ENCODE data around the gene KRTAP4-9.
"Not testable (repeated sequence)": the region's sequence is repeated elsewhere in the genome, so short reads cannot be mapped to it uniquely, and the experiment has no call there.

KRTAP4-9 gene

DNA sequence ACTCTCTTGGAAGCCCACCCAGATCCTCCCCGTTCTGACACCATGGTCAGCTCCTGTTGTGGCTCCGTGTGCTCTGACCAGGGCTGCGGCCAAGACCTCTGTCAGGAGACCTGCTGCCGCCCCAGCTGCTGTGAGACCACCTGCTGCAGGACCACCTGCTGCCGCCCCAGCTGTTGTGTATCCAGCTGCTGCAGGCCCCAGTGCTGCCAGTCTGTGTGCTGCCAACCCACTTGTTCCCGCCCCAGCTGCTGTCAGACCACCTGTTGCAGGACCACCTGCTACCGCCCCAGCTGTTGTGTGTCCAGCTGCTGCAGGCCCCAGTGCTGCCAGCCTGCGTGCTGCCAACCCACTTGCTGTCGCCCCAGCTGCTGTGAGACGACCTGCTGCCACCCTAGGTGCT is at the start of gene KRTAP4-9:
TSS of gene KRTAP4-9 (plus strand) at position 43 of the 400 bp plus-strand sequence. CDS start at position 43, 0 bp downstream.
- not testable (repeated sequence) for DNase-seq (ENCODE audit: low spot score)

DNA sequence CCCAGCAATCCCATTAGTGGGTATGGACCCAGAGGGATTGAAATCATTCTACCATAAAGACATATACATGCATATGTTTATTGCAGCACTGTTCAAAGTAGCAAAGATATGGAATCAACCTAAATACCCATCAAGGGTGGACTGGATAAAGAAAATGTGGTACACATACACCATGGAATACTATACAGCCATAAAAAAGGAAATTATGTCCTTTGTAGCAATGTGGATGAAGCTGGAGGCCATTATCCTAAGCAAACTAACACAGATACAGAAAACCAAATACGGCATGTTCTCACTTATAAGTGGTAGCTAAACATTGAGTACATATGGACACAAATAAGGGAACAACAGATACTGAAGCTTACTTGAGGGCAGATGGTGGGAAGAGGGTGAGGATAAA is 47.6 kb upstream of the KRTAP4-9 start:
- no peak for DNase-seq (ENCODE audit: low spot score)

DNA sequence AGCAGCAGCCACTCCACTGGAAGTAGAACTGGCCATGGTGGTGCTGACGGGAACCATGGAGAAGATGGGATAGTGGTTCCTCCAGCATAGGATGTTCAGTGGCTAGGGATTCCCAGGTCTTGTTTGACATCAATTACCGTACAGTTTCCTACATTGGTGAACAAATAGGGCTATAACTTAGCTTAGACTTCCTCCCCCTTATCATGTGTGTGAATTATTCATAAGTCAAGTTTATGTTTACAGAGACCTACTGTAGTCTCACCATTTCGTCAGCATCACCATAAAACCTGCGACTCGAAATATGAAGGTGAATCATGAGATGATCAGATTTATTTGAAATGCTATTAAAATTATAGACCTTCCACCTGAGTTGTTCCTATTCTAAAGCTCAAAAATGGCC is 46.4 kb upstream of the KRTAP4-9 start:
- no peak for DNase-seq (ENCODE audit: low spot score)

DNA sequence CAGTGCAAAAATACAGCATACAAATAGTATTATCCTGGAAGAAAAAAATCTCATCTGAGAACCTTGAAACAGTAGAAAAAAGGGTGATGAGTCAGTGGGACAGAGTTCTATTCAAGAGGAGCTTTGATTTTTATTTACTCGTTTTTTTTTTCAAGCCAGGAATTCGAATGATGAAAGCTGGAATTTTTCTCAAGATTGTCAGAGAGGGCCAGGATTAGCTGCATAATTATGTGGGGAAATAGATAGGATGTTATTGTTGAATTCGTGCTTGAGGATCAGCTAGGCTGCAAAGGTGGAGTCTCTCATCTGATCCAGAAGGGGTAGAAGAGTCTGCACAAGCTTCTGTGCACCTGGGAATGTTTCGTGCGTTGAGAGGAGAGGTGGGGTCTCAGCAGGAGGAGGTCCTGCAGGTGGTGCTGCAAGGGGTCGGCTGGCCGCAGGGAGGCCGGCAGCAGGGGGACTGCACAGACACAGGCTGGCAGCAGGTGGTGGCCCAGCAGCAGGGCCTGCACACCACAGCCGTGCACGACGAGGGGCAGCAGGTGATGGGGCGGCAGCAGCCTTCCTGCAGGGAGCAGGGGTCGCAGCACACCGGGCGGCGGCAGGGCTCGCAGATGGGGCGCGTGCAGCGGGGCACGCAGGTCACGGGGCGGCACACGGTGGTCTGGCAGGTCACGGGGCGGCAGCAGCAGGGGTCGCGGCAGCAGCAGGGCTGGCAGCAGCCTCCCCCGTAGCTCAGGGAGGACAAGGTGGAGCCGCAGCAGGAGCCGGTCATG is 45.7 kb upstream of the KRTAP4-9 start:
- DNase-seq (ENCODE audit: low spot score), result peak; percentile 60

DNA sequence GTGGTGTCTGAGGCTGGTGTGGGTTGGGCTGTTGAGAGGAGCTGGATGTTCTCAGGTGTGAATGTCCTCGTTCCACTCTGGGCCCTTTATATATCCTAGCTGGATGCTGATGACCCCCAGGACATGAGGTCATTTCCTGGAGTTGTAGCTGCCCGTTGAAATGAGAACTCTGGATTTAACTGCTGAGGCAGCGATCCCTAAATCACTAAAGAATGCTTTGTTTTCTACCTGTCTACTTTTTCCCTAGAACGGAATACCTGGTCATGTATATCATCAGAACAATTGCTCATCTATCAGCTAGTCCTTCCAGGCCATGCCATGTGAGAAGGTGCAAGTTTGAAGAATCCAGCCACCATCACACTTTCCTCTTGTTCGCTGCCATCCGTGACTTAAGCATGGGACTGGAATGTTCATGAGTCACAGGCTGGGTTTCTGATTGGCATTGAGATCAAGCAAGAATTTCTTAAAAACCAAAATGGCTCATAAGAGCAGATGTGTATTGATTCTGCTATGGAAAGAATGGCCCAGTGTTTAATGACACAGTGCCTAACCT is 45.1 kb upstream of the KRTAP4-9 start, which contains the start of gene KRTAP2-3:
TSS of gene KRTAP2-3 (minus strand) at position 63 of the 553 bp plus-strand sequence. CDS start 64 bp downstream, outside the sequence.
- DNase-seq (ENCODE audit: low spot score), result peak; percentile 81

DNA sequence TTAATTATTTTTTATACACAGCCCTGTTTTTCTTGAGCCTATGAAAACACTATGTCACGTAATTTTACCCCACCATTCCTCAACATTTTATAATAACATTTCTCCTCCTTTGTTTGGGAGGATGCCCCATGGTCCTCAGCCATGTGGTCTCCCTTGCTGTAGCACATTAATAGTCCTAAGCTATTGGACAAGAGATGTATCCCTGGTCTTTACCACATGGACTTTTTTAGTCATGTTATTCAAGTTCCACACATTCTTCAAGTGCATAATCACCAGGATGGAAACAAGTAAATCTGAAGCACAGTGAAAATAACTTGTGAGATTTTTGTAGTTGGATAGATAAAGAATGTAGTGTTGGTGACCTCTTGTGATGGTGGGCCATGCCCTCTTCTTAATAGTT is 43.2 kb upstream of the KRTAP4-9 start:
- peak; percentile 40 for DNase-seq (ENCODE audit: low spot score)

DNA sequence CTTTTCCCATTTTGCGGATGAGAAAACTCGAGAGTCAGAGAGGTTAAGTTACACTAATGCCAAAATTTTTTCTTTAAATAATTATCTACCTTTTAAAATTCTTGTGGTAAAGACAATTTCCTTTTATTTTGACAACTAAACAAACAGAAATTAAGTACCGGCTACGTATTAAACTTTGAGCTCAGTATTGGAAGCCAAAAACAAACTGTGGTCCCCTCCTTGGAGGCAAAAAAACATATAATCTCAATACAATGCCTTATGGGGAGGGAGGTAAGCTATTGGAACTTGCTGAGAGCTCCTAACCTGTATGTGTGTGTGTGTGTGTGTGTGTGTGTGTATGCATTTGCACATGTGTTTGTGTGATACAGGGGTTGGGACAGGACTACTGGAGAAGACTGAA is 41.7 kb upstream of the KRTAP4-9 start:
- DNase-seq (ENCODE audit: low spot score), result no peak

DNA sequence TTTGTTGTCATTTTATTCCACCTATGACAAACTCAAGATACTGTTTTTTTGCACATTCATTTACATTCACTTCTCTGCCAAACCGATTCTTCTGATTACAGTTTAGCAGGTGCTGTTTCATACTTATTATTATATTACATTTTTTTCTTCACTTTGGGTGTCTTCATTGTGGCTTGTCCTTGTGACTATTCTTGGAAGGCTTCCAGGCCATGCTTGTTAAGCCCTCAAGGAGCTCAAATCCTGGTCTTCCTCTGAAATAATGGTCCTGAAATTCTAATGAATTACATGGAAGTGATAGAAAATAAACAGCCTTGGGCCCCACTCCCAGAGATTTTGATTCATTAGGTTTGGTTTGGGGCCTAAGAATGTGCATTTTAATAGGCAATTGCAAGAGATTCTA is 40.9 kb upstream of the KRTAP4-9 start:
- no peak for DNase-seq (ENCODE audit: low spot score)

DNA sequence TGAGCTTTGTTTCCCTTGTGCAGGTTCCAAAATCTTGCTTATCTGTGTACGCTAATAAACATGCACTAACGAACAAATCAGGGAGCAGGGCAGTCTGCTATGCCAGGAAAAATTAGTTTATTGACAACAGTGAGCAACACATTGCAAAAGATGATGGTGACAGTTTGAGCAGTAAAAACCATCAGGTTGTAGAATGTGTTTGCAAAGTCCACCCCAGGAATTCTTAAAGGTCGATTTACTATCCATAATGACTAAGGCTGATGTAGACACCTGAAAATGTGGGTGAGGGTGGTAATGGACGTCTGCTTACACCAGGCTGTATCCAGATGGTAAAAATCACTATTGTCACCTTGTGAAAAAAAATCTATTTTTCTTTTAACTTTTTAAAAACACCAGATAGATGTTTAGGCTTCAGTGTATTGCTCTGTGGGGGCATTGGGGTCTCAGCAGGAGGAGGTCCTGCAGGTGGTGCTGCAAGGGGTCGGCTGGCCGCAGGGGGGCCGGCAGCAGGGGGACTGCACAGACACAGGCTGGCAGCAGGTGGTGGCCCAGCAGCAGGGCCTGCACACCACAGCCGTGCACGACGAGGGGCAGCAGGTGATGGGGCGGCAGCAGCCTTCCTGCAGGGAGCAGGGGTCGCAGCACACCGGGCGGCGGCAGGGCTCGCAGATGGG is 40.0 kb upstream of the KRTAP4-9 start:
- DNase-seq (ENCODE audit: low spot score), result not testable (repeated sequence)

DNA sequence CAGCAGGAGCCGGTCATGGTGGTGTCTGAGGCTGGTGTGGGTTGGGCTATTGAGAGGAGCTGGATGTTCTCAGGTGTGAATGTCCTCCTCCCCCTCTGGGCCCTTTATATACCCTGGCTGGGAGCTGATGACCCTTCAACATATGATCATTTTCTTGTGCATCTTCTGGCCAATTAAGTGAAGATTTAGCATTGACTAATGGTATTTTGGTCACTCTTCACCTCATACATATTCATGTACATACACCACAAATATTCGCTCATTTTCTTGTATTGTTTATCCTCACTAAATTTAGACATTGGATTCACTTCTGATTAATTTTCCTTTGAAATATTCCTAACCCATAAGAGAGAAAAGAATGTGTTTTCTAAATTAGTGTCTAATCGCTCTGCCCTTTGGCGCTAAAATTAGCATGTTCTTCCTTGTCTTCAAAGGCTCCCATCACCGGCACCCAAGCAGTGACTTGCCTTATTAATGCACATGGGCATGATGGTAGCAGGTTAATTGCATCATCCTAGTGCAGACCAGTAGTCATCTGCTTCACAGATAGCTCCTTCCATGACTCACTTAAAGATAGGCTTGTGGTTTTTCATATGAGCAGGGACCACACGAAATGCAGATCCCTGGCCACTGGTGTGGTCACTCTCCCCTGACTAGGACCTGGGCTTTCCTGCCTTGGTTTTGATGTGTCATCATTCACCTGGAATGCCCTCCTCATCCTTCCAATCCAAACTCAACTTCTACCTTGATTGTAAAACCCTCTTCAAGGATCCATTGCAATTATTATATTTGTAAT is 39.2 kb upstream of the KRTAP4-9 start, which contains the start of gene KRTAP2-4:
TSS of gene KRTAP2-4 (minus strand) at position 51 of the 796 bp plus-strand sequence. CDS start at position 17, 34 bp downstream.
- DNase-seq (ENCODE audit: low spot score), result peak; percentile 94

DNA sequence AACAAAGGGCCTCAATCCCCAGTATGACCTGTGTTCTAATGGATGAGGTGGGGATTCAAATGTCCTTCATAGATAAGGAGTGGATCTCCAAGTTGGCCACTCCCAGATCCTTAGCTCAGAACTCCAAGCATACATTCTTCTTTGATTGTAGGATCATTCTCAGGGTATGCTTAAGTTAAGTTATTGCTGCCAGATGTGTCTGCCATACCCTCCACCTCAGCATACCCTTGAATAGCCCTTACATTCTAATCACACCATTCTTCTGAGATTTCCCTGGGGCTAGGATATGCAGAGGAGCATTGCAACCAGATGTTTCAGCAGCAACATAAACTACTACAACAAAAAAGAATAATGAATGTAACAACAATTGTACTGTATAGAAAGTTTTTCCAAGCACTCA is 37.9 kb upstream of the KRTAP4-9 start:
- no peak for DNase-seq (ENCODE audit: low spot score)

DNA sequence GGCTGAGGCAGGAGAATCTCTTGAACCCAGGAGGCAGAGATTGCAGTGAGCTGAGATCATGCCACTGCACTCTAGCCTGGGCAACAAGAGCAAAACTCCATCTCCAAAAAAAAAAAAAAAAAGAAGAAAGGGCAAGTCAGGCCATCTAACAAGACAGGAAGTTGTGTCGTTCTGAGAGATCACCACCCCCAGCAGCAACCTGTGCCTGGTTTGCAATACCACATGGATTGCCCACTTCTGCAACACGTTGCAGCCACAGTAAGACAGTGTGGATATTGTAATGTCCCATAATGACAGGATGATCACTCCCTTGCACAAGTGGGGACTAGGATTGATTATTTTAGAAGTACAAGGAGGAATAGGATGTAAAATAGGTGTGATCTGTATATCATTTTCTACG is 36.2 kb upstream of the KRTAP4-9 start:
- DNase-seq (ENCODE audit: low spot score), result no peak

DNA sequence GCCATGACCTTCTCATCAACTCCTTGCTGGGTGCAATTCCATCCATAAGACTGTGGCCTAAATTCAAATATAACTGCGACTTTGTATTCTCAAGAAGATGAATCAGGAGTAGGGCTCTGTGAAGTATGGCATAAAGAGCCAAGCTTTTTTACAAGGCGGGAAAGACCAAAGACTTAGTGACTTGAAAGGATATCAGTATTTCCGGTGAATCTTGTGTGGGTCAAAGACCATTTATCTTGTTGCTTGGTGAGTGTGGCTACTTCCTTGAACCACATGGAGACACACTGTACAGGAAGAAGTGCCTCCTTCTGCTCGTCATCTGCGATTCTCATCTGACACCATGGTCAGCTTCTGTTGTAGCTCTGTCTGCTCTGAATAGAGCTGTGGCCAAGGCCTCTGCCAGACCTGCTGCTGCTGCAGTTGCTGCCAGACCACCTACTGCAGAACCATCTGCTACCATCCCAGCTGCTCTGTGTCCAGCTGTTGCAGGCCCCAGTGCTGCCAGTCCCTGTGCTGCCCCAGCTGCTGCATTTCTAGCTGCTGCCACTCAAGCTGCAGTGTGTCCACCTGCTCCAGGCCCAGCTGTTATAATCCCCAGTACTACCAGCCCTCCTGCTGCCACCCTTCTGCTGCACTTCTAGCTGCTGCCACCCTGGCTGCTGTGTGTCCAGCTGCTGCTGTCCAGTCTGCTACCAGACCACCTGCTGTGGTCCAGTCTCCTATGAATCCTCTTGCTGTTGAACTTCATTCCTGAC is 33.4 kb upstream of the KRTAP4-9 start:
- DNase-seq (ENCODE audit: low spot score), result no peak

DNA sequence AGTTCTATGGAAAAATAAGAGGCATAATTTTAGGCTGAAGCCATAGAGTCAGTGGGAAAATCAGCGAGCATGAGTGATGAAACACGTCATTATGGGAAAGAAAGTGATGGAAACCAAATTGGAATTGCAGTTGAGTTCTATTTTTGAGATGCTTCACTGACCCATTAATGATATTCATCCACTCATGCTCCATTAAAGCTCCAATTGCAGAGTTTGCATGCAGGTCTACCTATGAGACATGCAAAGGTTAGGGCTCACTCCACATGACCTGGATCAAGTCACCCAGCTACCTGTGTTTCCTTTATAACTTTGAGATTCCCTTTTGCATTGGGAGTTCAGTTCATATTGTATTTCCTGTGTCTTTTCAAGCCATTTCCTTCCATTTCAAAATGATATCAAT is 31.5 kb upstream of the KRTAP4-9 start:
- no peak for DNase-seq (ENCODE audit: low spot score)

DNA sequence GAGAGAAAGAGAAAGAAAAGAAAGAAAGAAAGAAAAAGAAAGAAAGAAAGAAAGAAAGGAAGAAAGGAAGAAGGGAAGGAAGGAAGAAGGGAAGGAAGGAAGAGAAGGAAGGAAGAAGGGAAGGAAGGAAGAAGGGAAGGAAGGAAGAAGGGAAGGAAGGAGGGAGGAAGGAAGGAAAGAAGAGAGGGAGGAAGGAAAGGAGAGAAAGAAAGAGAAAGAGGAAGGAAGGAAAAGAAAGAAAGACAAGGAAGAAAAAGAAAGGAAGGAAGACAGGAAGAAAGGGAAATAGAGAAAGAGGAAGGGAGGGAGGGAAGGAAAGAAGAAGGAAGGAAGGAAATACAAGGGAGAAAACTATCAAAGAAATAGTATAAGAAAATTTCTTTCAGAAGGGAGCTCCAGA is 28.4 kb upstream of the KRTAP4-9 start:
- DNase-seq (ENCODE audit: low spot score), result no peak

DNA sequence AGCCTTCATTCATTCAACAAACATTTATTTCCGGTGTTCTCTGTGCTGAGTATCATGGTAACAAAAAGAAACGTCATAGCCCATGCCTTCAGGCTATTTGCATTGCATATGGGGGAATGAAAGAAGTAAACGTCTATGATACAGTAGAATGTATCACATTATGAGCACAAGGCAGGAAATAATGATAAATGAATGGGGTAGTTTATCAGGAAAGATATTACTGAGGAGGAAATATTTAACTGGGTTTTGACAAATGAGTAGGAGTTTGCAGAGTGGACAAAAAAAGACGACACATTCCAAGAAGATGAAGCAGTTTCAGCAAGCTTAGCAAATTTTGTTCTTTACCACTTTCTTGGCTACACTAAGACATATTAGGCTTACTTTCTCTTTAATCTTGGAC is 22.6 kb upstream of the KRTAP4-9 start:
- DNase-seq (ENCODE audit: low spot score), result no peak

DNA sequence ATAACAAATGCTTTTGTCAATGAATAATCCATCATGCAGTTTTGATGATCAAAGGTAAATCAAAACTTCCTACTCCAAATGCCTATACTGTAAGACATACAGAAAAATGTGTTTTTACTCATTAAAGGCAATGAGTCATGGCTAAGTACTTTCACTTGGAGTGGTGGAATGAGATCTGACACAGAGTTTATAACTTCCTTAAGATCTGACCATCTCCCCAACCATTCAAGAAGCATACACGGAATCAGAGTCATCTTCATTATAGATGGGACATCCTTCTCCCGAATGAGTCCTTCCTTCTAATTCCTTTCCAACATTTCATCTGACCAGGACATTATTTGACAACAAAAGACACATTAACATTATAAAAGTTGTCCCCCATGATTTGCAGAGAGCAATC is 21.8 kb upstream of the KRTAP4-9 start:
- not testable (repeated sequence) for DNase-seq (ENCODE audit: low spot score)

DNA sequence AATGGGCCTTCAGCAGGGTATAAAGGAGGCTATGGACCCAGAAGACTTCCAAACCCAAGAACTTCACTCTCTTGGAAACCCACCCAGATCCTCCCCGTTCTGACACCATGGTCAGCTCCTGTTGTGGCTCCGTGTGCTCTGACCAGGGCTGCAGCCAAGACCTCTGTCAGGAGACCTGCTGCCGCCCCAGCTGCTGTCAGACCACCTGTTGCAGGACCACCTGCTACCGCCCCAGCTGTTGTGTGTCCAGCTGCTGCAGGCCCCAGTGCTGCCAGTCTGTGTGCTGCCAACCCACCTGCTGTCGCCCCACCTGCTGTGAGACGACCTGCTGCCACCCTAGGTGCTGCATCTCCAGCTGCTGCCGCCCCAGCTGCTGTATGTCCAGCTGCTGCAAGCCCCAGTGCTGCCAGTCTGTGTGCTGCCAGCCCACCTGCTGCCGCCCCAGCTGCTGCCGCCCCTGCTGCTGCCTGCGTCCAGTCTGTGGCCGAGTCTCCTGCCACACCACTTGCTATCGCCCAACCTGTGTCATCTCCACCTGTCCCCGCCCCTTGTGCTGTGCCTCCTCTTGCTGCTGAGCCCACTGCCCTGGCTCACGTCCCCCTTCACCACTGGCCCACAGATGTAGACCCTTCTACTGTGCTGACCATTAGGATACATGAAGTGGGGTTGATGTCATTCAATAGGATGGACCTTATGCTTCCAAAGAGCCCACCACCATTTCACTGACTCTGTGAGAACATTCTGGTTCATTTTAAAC is 20.9 kb upstream of the KRTAP4-9 start, which contains the start of gene KRTAP4-7:
TSS of gene KRTAP4-7 (plus strand) at position 51 of the 757 bp plus-strand sequence. CDS start at position 108, 57 bp downstream.
- not testable (repeated sequence) for DNase-seq (ENCODE audit: low spot score)

DNA sequence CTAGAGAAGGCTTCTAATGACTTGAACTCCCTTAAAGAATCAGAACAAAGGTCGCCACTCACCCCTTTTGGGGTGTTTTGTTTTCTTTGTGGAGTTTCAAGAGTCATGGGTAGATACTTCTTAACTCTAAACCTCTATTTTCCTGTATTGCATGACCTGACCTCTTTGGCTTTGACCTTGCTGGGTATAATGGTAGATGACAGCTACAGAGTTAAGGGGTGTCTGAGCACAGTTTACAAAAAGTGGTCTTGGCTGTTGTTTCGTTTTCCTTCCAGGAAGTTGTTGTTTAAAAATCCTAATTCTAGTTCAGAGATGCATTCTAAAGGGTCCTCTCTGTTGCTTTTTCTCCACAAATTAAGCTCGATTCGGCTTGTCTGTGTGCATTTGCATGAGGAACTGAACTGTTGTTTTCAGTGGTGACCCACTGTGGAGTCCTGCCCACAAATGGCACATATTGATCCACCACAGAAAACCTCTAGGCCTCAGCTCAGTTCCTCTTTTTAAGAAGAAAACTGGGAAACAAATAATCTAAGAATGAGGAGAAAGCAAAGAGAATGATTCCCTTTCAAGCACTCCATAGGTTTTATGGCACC is 16.3 kb upstream of the KRTAP4-9 start:
- DNase-seq (ENCODE audit: low spot score), result not testable (repeated sequence)

DNA sequence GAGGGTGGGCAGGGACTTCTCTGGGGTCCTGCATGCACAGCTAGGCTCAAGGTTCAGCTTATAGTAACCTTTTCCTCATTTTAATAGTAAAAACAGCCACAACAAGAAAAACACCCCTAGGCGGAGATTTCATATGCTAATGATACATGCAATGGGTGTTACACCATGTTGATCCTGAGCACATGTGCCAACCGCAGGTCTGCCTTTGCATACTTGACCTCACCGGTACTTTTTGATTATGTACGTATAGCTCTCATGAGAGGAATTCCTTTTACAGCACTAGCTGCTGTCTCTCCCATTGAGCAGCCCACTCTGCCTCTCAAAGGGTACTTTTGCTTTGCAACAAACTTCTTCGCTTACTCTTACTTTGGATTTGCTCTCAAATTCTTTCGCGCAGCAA is 9.1 kb upstream of the KRTAP4-9 start:
- peak; percentile 14 for DNase-seq (ENCODE audit: low spot score)

All from SW480 (cell line).